H1 (cell line): ENCODE measurements around the gene PSMF1. TPM values are rescaled to one million over a fixed set of nuclear protein-coding genes. Genes with fewer than 3 reads are reported as not detected.

Source experiments
- CTCF ChIA-PET: fragments of 300-600 bp; sonication (Branson Sonifier 250); formaldehyde crosslinking; loops from one replicate; lab custom pipeline; 2021; ENCODE audit not compliant: partially characterized antibody; lab: Charles Lee
- POLR2A ChIA-PET: fragments of 300-600 bp; sonication (Branson Sonifier 250); formaldehyde crosslinking; loops from one replicate; lab custom pipeline; 2021; ENCODE audit warnings: inconsistent platforms; ENCODE audit not compliant: partially characterized antibody; lab: Charles Lee
- DNase-seq, 2 experiments: peaks; one replicate each; pipeline versions ENCODE4 v3.0.0 to v3.0.0-alpha.2; 2010 to 2022; ENCODE audit warnings: low spot score in 2 of 2, low read depth in 1 of 2, mixed read lengths in 1 of 2
- FAIRE-seq: peaks from 2 replicates; lab custom pipeline; 2011; peaks lifted over from hg19 to GRCh38; lab: Jason Lieb, UNC
- H2AFZ ChIP-seq: 2 replicates; pipeline ENCODE4 v1.8.1; 2012; ENCODE audit warnings: low read length, inconsistent platforms
- H2AK5ac ChIP-seq: 2 replicates; pipeline ENCODE4 v1.6.1; 2013; ENCODE audit warnings: low read depth, low read length
- H2BK120ac ChIP-seq: replicated peaks from 2 replicates; pipeline ENCODE3; 2013; ENCODE audit warnings: low read depth, low read length, inconsistent platforms
- H2BK12ac ChIP-seq: 2 replicates; pipeline ENCODE4 v1.6.1; 2013; ENCODE audit warnings: low read depth, low read length
- H2BK15ac ChIP-seq: 2 replicates; pipeline ENCODE4 v1.6.1; 2013; ENCODE audit warnings: low read length
- H2BK20ac ChIP-seq: 2 replicates; pipeline ENCODE4 v1.6.1; 2013; ENCODE audit warnings: low read length
- H2BK5ac ChIP-seq: 2 replicates; pipeline ENCODE4 v1.6.1; 2013; ENCODE audit warnings: low read depth, low read length
- H3K14ac ChIP-seq: 2 replicates; pipeline ENCODE4 v1.6.1; 2013; ENCODE audit warnings: inconsistent platforms; ENCODE audit not compliant: insufficient read length
- H3K18ac ChIP-seq: 2 replicates; pipeline ENCODE4 v1.6.1; 2013; ENCODE audit warnings: low read length; ENCODE audit errors: extremely low read depth
- H3K23ac ChIP-seq: 2 replicates; pipeline ENCODE4 v1.6.1; 2013; ENCODE audit warnings: inconsistent platforms; ENCODE audit not compliant: insufficient read length
- H3K23me2 ChIP-seq: 2 replicates; pipeline ENCODE4 v1.6.1; 2013; ENCODE audit warnings: low read depth, low read length
- H3K27ac ChIP-seq: 2 replicates; pipeline ENCODE4 v1.6.1; 2011; ENCODE audit warnings: low read depth, low read length, inconsistent platforms
- H3K27me3 ChIP-seq, 4 experiments: replicated peaks in 1 of 4; 1 replicate in 1 of 4; 2 replicates in 3 of 4; pipeline versions ENCODE4 v1.6.1 to v1.8.1; 2011 to 2013; ENCODE audit warnings: low read length in 3 of 4, mild to moderate bottlenecking in 3 of 4, inconsistent platforms in 2 of 4, mixed read lengths in 2 of 4, moderate library complexity in 1 of 4; ENCODE audit not compliant: control insufficient read depth in 3 of 4, insufficient read depth in 3 of 4; ENCODE audit errors: extremely low read depth in 1 of 4
- H3K36me3 ChIP-seq, 4 experiments: 2 replicates each; pipeline versions ENCODE4 v1.6.1 to v1.8.1; 2011 to 2013; ENCODE audit warnings: mild to moderate bottlenecking in 4 of 4, low read length in 3 of 4, moderate library complexity in 2 of 4, control low read depth in 1 of 4, inconsistent platforms in 1 of 4; ENCODE audit not compliant: insufficient read depth in 4 of 4, control insufficient read depth in 2 of 4
- H3K4ac ChIP-seq: replicated peaks from 2 replicates; pipeline ENCODE3; 2013; ENCODE audit warnings: low read length, low read depth, mixed read lengths, inconsistent platforms; ENCODE audit not compliant: insufficient read length
- H3K4me1 ChIP-seq, 4 experiments: replicated peaks in 1 of 4; 1 replicate in 1 of 4; 2 replicates in 3 of 4; pipeline versions ENCODE4 v1.6.1 to v1.8.1; 2011 to 2013; ENCODE audit warnings: low read length in 3 of 4, inconsistent platforms in 2 of 4, mixed read lengths in 1 of 4; ENCODE audit not compliant: insufficient read depth in 4 of 4, control insufficient read depth in 3 of 4
- H3K4me2 ChIP-seq, 2 experiments: 2 replicates each; pipeline versions ENCODE4 v1.6.1 to v1.8.1; 2011 to 2013; ENCODE audit warnings: low read depth in 2 of 2, low read length in 2 of 2, control low read depth in 1 of 2, inconsistent platforms in 1 of 2, mild to moderate bottlenecking in 1 of 2; ENCODE audit not compliant: insufficient read depth in 1 of 2
- H3K4me3 ChIP-seq, 4 experiments: fragments of 200-600, 300-600 bp in 1 of 4; sonication (generic), shearing (Covaris generic), sonication (Bioruptor Twin) in 1 of 4; 2 replicates each; pipeline versions ENCODE4 v1.5.1 to v1.8.1; 2011 to 2016; ENCODE audit warnings: low read length in 4 of 4, low read depth in 3 of 4, control low read depth in 2 of 4, inconsistent platforms in 2 of 4, mild to moderate bottlenecking in 2 of 4, mixed read lengths in 1 of 4, moderate library complexity in 1 of 4; ENCODE audit not compliant: insufficient read depth in 2 of 4; ENCODE audit errors: extremely low read depth in 1 of 4
- H3K56ac ChIP-seq: replicated peaks from 2 replicates; pipeline ENCODE3; 2013; ENCODE audit warnings: low read depth, mild to moderate bottlenecking, mixed read lengths, low read length, inconsistent platforms; ENCODE audit not compliant: insufficient read length
- H3K79me1 ChIP-seq: 2 replicates; pipeline ENCODE4 v1.6.1; 2013; ENCODE audit warnings: low read depth, low read length, control low read depth
- H3K79me2 ChIP-seq, 2 experiments: 2 replicates each; pipeline versions ENCODE4 v1.6.1 to v1.8.1; 2012 to 2013; ENCODE audit warnings: low read length in 2 of 2, mild to moderate bottlenecking in 2 of 2, inconsistent platforms in 1 of 2; ENCODE audit not compliant: insufficient read depth in 2 of 2, control insufficient read depth in 1 of 2
- H3K9ac ChIP-seq, 4 experiments: replicated peaks in 1 of 4; 1 replicate in 1 of 4; 2 replicates in 3 of 4; pipeline versions ENCODE4 v1.6.1 to v1.8.1; 2011 to 2013; ENCODE audit warnings: low read depth in 3 of 4, low read length in 3 of 4, control low read depth in 2 of 4, mild to moderate bottlenecking in 2 of 4, moderate library complexity in 2 of 4, inconsistent platforms in 1 of 4; ENCODE audit errors: extremely low read depth in 1 of 4
- H3K9me3 ChIP-seq, 2 experiments: 2 replicates each; pipeline versions ENCODE4 v1.6.1 to v1.8.1; 2012 to 2013; ENCODE audit warnings: mild to moderate bottlenecking in 2 of 2, moderate library complexity in 2 of 2, control low read depth in 1 of 2, inconsistent platforms in 1 of 2, low read depth in 1 of 2, low read length in 1 of 2, mixed read lengths in 1 of 2; ENCODE audit not compliant: insufficient read depth in 2 of 2
- H4K20me1 ChIP-seq, 2 experiments: replicated peaks in 1 of 2; 2 replicates each; pipeline versions ENCODE3 to v1.8.1; 2011 to 2013; ENCODE audit warnings: inconsistent platforms in 2 of 2, low read length in 2 of 2, mild to moderate bottlenecking in 1 of 2; ENCODE audit not compliant: insufficient read depth in 2 of 2, control insufficient read depth in 1 of 2
- H4K5ac ChIP-seq: 2 replicates; pipeline ENCODE4 v1.6.1; 2013; ENCODE audit warnings: low read length, low read depth, mixed read lengths, inconsistent platforms; ENCODE audit not compliant: insufficient read length
- H4K8ac ChIP-seq: 2 replicates; pipeline ENCODE4 v1.8.0; 2013; ENCODE audit warnings: mild to moderate bottlenecking, moderate library complexity, low read length, inconsistent platforms; ENCODE audit not compliant: insufficient read depth; ENCODE audit errors: extremely low read depth
- H4K91ac ChIP-seq: replicated peaks from 2 replicates; pipeline ENCODE3; 2013; ENCODE audit warnings: low read length, mixed read lengths, inconsistent platforms; ENCODE audit not compliant: insufficient read length
- BRCA1 ChIP-seq: IDR thresholded peaks from 2 replicates; pipeline ENCODE4 v1.6.1; 2012; ENCODE audit warnings: low read depth, low read length, improper control_type of control experiment
- EGR1 ChIP-seq: IDR thresholded peaks from 2 replicates; pipeline ENCODE4 v1.6.1; 2011; ENCODE audit warnings: low read depth, low read length, borderline replicate concordance
- JUND ChIP-seq: IDR thresholded peaks from 2 replicates; pipeline ENCODE4 v1.6.1; 2011; ENCODE audit warnings: mild to moderate bottlenecking, improper control_type of control experiment, low read length
- PHF8 ChIP-seq: fragments of 200-600 bp; sonication (generic); conservative IDR thresholded peaks from 2 replicates; pipeline ENCODE4 v1.7.1; 2012; ENCODE audit warnings: low read depth, mild to moderate bottlenecking, inconsistent platforms, low read length, moderate library complexity
- YY1 ChIP-seq: IDR thresholded peaks from 2 replicates; pipeline ENCODE4 v1.6.1; 2011; ENCODE audit warnings: low read depth, mild to moderate bottlenecking, low read length
- WGBS, 2 experiments: shearing (Covaris generic) in 1 of 2; methylation state at CpG; one replicate each; pipeline versions ENCODE4 v1.1.6 to v1.1.7; 2013 to 2015; ENCODE audit warnings: low lambda C conversion rate in 2 of 2, mixed read lengths in 2 of 2, inconsistent platforms in 1 of 2, low coverage in 1 of 2, missing lambda C conversion rate in 1 of 2; ENCODE audit not compliant: insufficient replicate concordance in 2 of 2, insufficient coverage in 1 of 2, insufficient read length in 1 of 2; ENCODE audit errors: extremely low coverage in 1 of 2, missing lambda C conversion rate in 1 of 2; 5-methylcytosine and 5-hydroxymethylcytosine counted together
- polyA plus RNA-seq, 7 experiments: library from polyadenylated mRNA; depleted of rRNA in 3 of 7; stranded (reverse) in 5 of 7; unstranded in 2 of 7; fragments of >200 nt in 5 of 7; fragments of 200-250 nt in 2 of 7; gene quantifications; 1 replicate in 5 of 7; 2 replicates in 1 of 7; 4 replicates in 1 of 7; pipeline versions ENCODE4 v1.2.1 to v1.2.3, GENCODE V29; 2011 to 2013; ENCODE audit warnings: missing spikeins in 2 of 7, mixed read lengths in 2 of 7
- total RNA-seq: library from RNA; stranded (reverse); fragmentation: NEBNext Ultra II Directional; extraction: Animal tissue kit (Norgen Biotek cat#: 25700); gene quantifications from 2 replicates; pipeline ENCODE4 v1.2.1, GENCODE V29; 2021
- TF ChIP-seq, protein P1 (sequence below), 3 experiments: IDR thresholded peaks; 1 replicate in 2 of 3; 2 replicates in 1 of 3; pipeline versions ENCODE4 v1.5.1 to v1.6.1; 2011; ENCODE audit warnings: low read length in 3 of 3, mild to moderate bottlenecking in 3 of 3, inconsistent platforms in 2 of 3, low read depth in 1 of 3, moderate library complexity in 1 of 3; ENCODE audit not compliant: insufficient read depth in 1 of 3; ENCODE audit errors: control extremely low read depth in 1 of 3

PSMF1 gene
- total and polyA plus RNA-seq, 2 of the 8 experiments (the other 6 are each of a cell fraction or from before 2014, with no cell fraction given), result 106 to 159 TPM

DNA sequence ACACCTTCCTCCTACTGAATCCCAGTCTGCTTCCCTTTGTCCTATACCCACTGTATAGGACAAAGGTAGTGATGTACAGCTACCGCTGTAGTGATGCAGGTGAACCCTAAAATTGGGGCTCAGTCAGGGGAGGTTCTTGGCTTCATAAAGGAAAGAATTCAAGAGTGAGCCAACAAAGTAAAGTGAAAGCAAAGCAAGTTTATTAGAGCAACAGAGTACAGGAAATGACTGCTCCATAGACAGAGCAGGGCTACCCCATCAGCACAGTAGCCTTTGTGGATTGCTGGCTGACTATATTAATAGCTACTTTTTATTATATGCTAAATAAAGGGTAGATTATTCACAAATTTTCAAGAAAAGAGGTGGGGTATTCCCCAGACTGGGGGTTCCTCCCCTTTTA is 81.6 kb downstream of the PSMF1 start:
- H3K36me3 ChIP-seq, result no peaks in the 10 kb centered on the region
- H3K56ac ChIP-seq, result no peak overlapping the region
- TF ChIP-seq PHF8 (no peak), EGR1 (no peak), YY1 (no peak), JUND (no peak), BRCA1 (no peak)
- TF ChIP-seq, protein P1, sequence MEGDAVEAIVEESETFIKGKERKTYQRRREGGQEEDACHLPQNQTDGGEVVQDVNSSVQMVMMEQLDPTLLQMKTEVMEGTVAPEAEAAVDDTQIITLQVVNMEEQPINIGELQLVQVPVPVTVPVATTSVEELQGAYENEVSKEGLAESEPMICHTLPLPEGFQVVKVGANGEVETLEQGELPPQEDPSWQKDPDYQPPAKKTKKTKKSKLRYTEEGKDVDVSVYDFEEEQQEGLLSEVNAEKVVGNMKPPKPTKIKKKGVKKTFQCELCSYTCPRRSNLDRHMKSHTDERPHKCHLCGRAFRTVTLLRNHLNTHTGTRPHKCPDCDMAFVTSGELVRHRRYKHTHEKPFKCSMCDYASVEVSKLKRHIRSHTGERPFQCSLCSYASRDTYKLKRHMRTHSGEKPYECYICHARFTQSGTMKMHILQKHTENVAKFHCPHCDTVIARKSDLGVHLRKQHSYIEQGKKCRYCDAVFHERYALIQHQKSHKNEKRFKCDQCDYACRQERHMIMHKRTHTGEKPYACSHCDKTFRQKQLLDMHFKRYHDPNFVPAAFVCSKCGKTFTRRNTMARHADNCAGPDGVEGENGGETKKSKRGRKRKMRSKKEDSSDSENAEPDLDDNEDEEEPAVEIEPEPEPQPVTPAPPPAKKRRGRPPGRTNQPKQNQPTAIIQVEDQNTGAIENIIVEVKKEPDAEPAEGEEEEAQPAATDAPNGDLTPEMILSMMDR (IDR thresholded peaks at IDR 0.05; ENCODE audit: control extremely low read depth in 1 of 3, insufficient read depth in 1 of 3, low read depth in 1 of 3, low read length in 3 of 3), result no peak
- no peaks in the 10 kb centered on the region for H4K20me1 ChIP-seq
- H3K23me2 ChIP-seq, result no peaks in the 10 kb centered on the region
- no peak overlapping the region for H3K4me3 ChIP-seq
- no peak for DNase-seq
- no peak for FAIRE-seq
- H2BK15ac ChIP-seq, result no peak overlapping the region
- H4K8ac ChIP-seq, result no peak overlapping the region
- H3K27ac ChIP-seq, result no peak overlapping the region
- ChIA-PET CTCF (interaction anchor here (3.3 to 4.1 kb wide), 2 partner anchors 11 to 14 kb away, joined by 17 to 28 read pairs; no protein-coding TSS in a partner anchor), POLR2A (interaction anchor here (1.1 kb wide), 2 partner anchors 12 to 13 kb away, joined by 3 to 4 read pairs; no protein-coding TSS in a partner anchor)
- no peak overlapping the region for H2BK20ac ChIP-seq
- H3K18ac ChIP-seq, result no peak overlapping the region
- H3K4ac ChIP-seq, result no peak overlapping the region
- H4K5ac ChIP-seq, result no peak overlapping the region
- H3K27me3 ChIP-seq, result no peaks in the 10 kb centered on the region; a peak in 1 of 7 replicates
- H3K9ac ChIP-seq, result no peak overlapping the region
- H3K79me2 ChIP-seq, result no peaks in the 10 kb centered on the region
- no peak overlapping the region for H2BK5ac ChIP-seq
- H3K4me1 ChIP-seq, result no peaks in the 10 kb centered on the region
- H3K79me1 ChIP-seq, result no peaks in the 10 kb centered on the region
- no peak overlapping the region for H3K14ac ChIP-seq
- no peak overlapping the region for H2AK5ac ChIP-seq
- H3K4me2 ChIP-seq, result no peak overlapping the region
- H2BK12ac ChIP-seq, result no peak overlapping the region
- no peak overlapping the region for H4K91ac ChIP-seq
- H3K9me3 ChIP-seq, result no peaks in the 10 kb centered on the region
- H2BK120ac ChIP-seq, result no peak overlapping the region
- WGBS, 2 experiments, result 88% methylated on average over 1 of the region's 1 CpG; no CpG with 5 or more reads in 1 of the 2 experiments
- no peak overlapping the region for H3K23ac ChIP-seq
- no peak overlapping the region for H2AFZ ChIP-seq
